Sigmoid colon (tissue), 7 donors: Measurements from ENCODE around the gene FOSL1. TPM values are rescaled to one million over a fixed set of nuclear protein-coding genes. Genes with fewer than 3 reads are reported as not detected.

Experiments used
- DNase-seq: peaks from one replicate; pipeline ENCODE4 v3.0.0-alpha.2; 2019
- H3K27ac ChIP-seq, 4 donors: fragments of 200-600 bp; sonication (generic); one replicate each; pipeline ENCODE4 v1.5.1; 2016 to 2019; ENCODE audit warnings: mild to moderate bottlenecking in 1 of 4
- H3K27me3 ChIP-seq, 3 donors: fragments of 200-600 bp; sonication (generic); one replicate each; pipeline ENCODE4 v1.5.1; 2019; ENCODE audit warnings: mild to moderate bottlenecking in 1 of 3
- H3K36me3 ChIP-seq, 4 donors: fragments of 200-600 bp; sonication (generic); one replicate each; pipeline ENCODE4 v1.5.1; 2016 to 2019
- H3K4me1 ChIP-seq, 4 donors: fragments of 200-600 bp; sonication (generic); one replicate each; pipeline ENCODE4 v1.5.1; 2017 to 2019
- H3K4me3 ChIP-seq, 4 donors: fragments of 200-600 bp; sonication (generic); one replicate each; pipeline ENCODE4 v1.5.1; 2017 to 2019; ENCODE audit warnings: mild to moderate bottlenecking in 2 of 4, moderate library complexity in 1 of 4
- H3K9me3 ChIP-seq, 4 donors: fragments of 200-600 bp in 3 of 4; sonication (generic) in 3 of 4; one replicate each; pipeline versions ENCODE4 v1.5.1 to v1.6.1; 2013 to 2019
- CTCF ChIP-seq, 4 experiments: fragments of 450-650 bp in 3 of 4; fragments of 200-600 bp in 1 of 4; IDR thresholded peaks; one replicate each; pipeline ENCODE4 v1.5.1; 2016 to 2019; ENCODE audit warnings: antibody characterized with exemption in 4 of 4, mild to moderate bottlenecking in 3 of 4, moderate library complexity in 2 of 4
- EP300 ChIP-seq, 4 donors: sonication (generic); formaldehyde crosslinking; IDR thresholded peaks; one replicate each; pipeline ENCODE4 v1.6.1; 2017; ENCODE audit warnings: antibody characterized with exemption in 4 of 4
- POLR2A ChIP-seq, 2 donors: fragments of 450-650 bp; IDR thresholded peaks; one replicate each; pipeline ENCODE4 v1.6.1; 2016; ENCODE audit warnings: antibody characterized with exemption in 2 of 2, mild to moderate bottlenecking in 2 of 2, moderate library complexity in 2 of 2
- POLR2AphosphoS5 ChIP-seq, 4 donors: sonication (generic); formaldehyde crosslinking; IDR thresholded peaks; one replicate each; pipeline ENCODE4 v1.6.1; 2017; ENCODE audit warnings: antibody characterized with exemption in 4 of 4
- WGBS, 2 donors: extraction: QIAGEN DNeasy Blood & Tissue Kit; methylation state at CpG; one replicate each; pipeline ENCODE4 v1.1.7; 2013; 5-methylcytosine and 5-hydroxymethylcytosine counted together
- intact Hi-C: fragments of 100-400 bp; cut with DNase I; formaldehyde crosslinking; loops from one replicate; pipeline ENCODE4 v1.15.1; 2023
- polyA plus RNA-seq, 3 donors: library from polyadenylated mRNA; stranded (reverse); fragments of 200-250 nt; gene quantifications; one replicate each; pipeline ENCODE4 v1.2.3, GENCODE V29; 2013
- total RNA-seq, 4 donors: library from RNA; depleted of rRNA; stranded (reverse); fragments of >200 nt; gene quantifications; one replicate each; pipeline ENCODE4 v1.1.0, GENCODE V29; 2016
- donor health status: healthy with polysubstance abuse.
- donor health status: Bipolar disorder and iron deficiency.
- donor health status: healthy.

Gene FOSL1
- total and polyA plus RNA-seq, 7 donors, result 0.36 to 12.4 (median 2.9) TPM; not detected in 1

- H3K9me3 ChIP-seq, result no peaks in the 10 kb centered on the region
- peaks cover 0 to 59% (median 53%) of the 10 kb centered on the region in 4 donors for H3K4me1 ChIP-seq
- peak; percentile 61 to 76 (median 64) for TF ChIP-seq POLR2AphosphoS5 (IDR thresholded peaks at IDR 0.05)
- TF ChIP-seq EP300 (IDR thresholded peaks at IDR 0.05), result no peak
- no peak for TF ChIP-seq POLR2A (IDR thresholded peaks at IDR 0.05)
- H3K27me3 ChIP-seq, result no peaks in the 10 kb centered on the region
- WGBS, 2 donors, result 4% methylated on average over 77 of the region's 77 CpGs
- H3K36me3 ChIP-seq, result peaks cover 0 to 34% (median 6%) of the 10 kb centered on the region in 4 donors
- peak; percentile 80 for DNase-seq
- H3K27ac ChIP-seq, result peak within 1 kb of the TSS; percentile 95 to 99 (median 98)
- intact Hi-C loops, result loop anchor here (1.0 to 5.0 kb wide), 3 partner anchors 28 to 61 kb away; partner anchors contain the start of genes CCDC85B, CFL1 and SART1
- H3K4me3 ChIP-seq, result peak within 1 kb of the TSS; percentile 90 to 99 (median 97)
These were observed 18.3 kb upstream of the FOSL1 start, which contains the start of gene C11orf68 for GRCh38 chr11:65918211-65919140. Gene C11orf68, minus strand, starts transcription at chr11:65919062. Its CDS starts 31 bp downstream, at chr11:65919031.

- Histone ChIP-seq H3K36me3 (peaks cover 0 to 27% (median 2%) of the 10 kb centered on the region in 4 donors), H3K4me3 (peak overlapping the region; percentile 90 to 98 (median 94)), H3K27ac (peak overlapping the region; percentile 94 to 99 (median 96)), H3K9me3 (no peaks in the 10 kb centered on the region), H3K4me1 (peaks cover 0 to 59% (median 53%) of the 10 kb centered on the region in 4 donors), H3K27me3 (no peaks in the 10 kb centered on the region)
- WGBS, 2 donors, result 87 to 90% methylated on average over 35 of the region's 35 CpGs
- TF ChIP-seq POLR2A (IDR thresholded peaks at IDR 0.05) (no peak), POLR2AphosphoS5 (IDR thresholded peaks at IDR 0.05) (no peak), CTCF (IDR thresholded peaks at IDR 0.05) (no peak), EP300 (IDR thresholded peaks at IDR 0.05) (no peak)
- DNase-seq, result no peak
- intact Hi-C loops, result loop anchor here (2.0 to 5.0 kb wide), 2 partner anchors 43 to 60 kb away; partner anchors contain the start of genes CFL1 and SART1
These were observed 17.4 kb upstream of the FOSL1 start for GRCh38 chr11:65917434-65918210.

DNA sequence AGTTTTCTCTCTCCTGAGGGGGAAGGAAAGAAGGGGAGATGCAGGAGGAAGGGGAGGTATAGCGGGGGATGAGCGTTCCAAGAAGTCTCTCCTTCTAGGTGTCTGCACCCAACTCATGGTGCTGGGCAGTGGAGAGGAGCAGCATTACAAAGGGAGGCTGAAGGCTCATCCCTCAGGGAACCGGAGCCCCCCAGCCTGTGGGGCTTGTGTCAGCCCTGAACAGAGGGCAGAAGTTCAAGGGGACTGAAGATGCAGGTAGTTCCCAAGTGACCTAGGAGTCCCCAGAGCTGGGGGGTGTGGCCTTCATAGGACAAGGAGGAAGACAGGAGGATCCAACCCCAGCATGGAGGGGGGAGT is 16.9 kb upstream of the FOSL1 start:
- Histone ChIP-seq H3K9me3 (no peaks in the 10 kb centered on the region), H3K4me1 (peaks cover 0 to 61% (median 56%) of the 10 kb centered on the region in 4 donors), H3K27me3 (no peaks in the 10 kb centered on the region), H3K4me3 (peak overlapping the region in 2 of 4 donors; percentile 90 to 91), H3K36me3 (peaks cover 0 to 22% (median 0%) of the 10 kb centered on the region in 4 donors), H3K27ac (peak overlapping the region; percentile 94 to 99 (median 96))
- DNase-seq, result no peak
- WGBS, 2 donors, result 94 to 95% methylated on average over 3 of the region's 3 CpGs
- no peak for TF ChIP-seq POLR2AphosphoS5 (IDR thresholded peaks at IDR 0.05)
- TF ChIP-seq POLR2A (IDR thresholded peaks at IDR 0.05), result no peak
- TF ChIP-seq EP300 (IDR thresholded peaks at IDR 0.05), result no peak
- no peak for TF ChIP-seq CTCF (IDR thresholded peaks at IDR 0.05)
- intact Hi-C loops, result loop anchor here (5.0 kb wide), 1 partner anchor 60 kb away; the partner anchor contains the start of gene CFL1

DNA sequence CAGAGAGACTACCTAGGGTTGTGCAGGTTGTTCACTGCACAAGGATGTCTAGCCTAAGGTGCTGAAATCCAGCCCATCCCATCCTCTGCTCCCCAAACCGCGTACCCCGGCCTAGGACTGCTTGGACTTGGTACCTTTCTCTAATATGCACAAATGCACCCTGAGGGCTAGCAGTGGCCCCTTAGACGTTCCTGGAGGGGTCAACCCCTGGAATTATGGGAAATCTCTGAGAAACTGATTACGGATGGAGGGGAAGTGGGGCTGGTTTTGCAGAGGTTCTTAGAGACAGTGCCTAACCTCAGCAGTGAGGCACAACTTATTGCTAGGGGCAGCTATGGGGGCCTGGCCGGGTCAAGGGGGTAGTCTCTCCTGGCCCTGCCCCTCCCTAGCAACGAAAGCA is 16.2 kb upstream of the FOSL1 start:
- intact Hi-C loops, result loop anchor here (5.0 kb wide), 1 partner anchor 59 kb away; the partner anchor contains the start of gene CFL1
- Histone ChIP-seq H3K36me3 (peaks cover 0 to 15% (median 0%) of the 10 kb centered on the region in 4 donors), H3K27ac (peak overlapping the region; percentile 94 to 99 (median 96)), H3K4me1 (peaks cover 0 to 68% (median 62%) of the 10 kb centered on the region in 4 donors), H3K9me3 (no peaks in the 10 kb centered on the region), H3K4me3 (no peak overlapping the region), H3K27me3 (no peaks in the 10 kb centered on the region)
- no peak for TF ChIP-seq CTCF (IDR thresholded peaks at IDR 0.05)
- TF ChIP-seq POLR2A (IDR thresholded peaks at IDR 0.05), result no peak
- no peak for TF ChIP-seq EP300 (IDR thresholded peaks at IDR 0.05)
- TF ChIP-seq POLR2AphosphoS5 (IDR thresholded peaks at IDR 0.05), result no peak
- DNase-seq, result no peak
- WGBS, 2 donors, result 81% methylated on average over 7 of the region's 7 CpGs
